MCF 10A (cell line): ENCODE results near the gene ECI1. TPM values are rescaled to one million over a fixed set of nuclear protein-coding genes. Genes with fewer than 3 reads are reported as not detected.

ENCODE experiments used
- BruUV-seq: library from RNA; stranded (reverse); fragments of 400-500 nt; replicated peaks from 2 replicates; lab custom pipeline; 2021; lab: Mats Ljungman, UMichigan
- CTCF ChIA-PET: fragments of 300-600 bp; sonication (Branson Sonifier 250); formaldehyde crosslinking; extraction: SDS; loops from one replicate; lab custom pipeline; 2021; ENCODE audit warnings: antibody characterized with exemption, inconsistent platforms; lab: Yijun Ruan, JAX
- POLR2A ChIA-PET: fragments of 300-600, 350-650 bp; sonication (Branson Sonifier 250); formaldehyde crosslinking; extraction: SDS; loops from one replicate; lab custom pipeline; 2020; ENCODE audit warnings: antibody characterized with exemption, inconsistent platforms; lab: Yijun Ruan, JAX
- DNase-seq: peaks from one replicate; pipeline ENCODE4 v3.0.0-alpha.2; 2018; ENCODE audit not compliant: unreplicated experiment
- H3K27ac Mint-ChIP-seq: one replicate; pipeline ENCODE4 v1.8.0; 2022; ENCODE audit warnings: mild to moderate bottlenecking, low read depth, mixed read lengths; ENCODE audit not compliant: unreplicated experiment
- H3K27me3 Mint-ChIP-seq: one replicate; pipeline ENCODE4 v1.8.0; 2022; ENCODE audit warnings: mixed read lengths; ENCODE audit not compliant: insufficient read depth, unreplicated experiment
- H3K36me3 Mint-ChIP-seq: one replicate; pipeline ENCODE4 v1.8.0; 2022; ENCODE audit warnings: mild to moderate bottlenecking, moderate library complexity, mixed read lengths; ENCODE audit not compliant: insufficient read depth, unreplicated experiment
- H3K4me1 Mint-ChIP-seq: one replicate; pipeline ENCODE4 v1.8.0; 2022; ENCODE audit warnings: mixed read lengths; ENCODE audit not compliant: insufficient read depth, unreplicated experiment
- H3K4me3 Mint-ChIP-seq: one replicate; pipeline ENCODE4 v1.8.0; 2022; ENCODE audit warnings: mild to moderate bottlenecking, moderate library complexity, mixed read lengths; ENCODE audit not compliant: unreplicated experiment
- H3K9me3 Mint-ChIP-seq: one replicate; pipeline ENCODE4 v1.8.0; 2022; ENCODE audit warnings: mixed read lengths; ENCODE audit not compliant: unreplicated experiment
- CTCF ChIP-seq: fragments of 200-600 bp; IDR thresholded peaks from one replicate; pipeline ENCODE4 v1.8.0; 2022; ENCODE audit warnings: antibody characterized with exemption, mild to moderate bottlenecking; ENCODE audit not compliant: unreplicated experiment
- intact Hi-C: fragments of 100-400 bp; cut with micrococcal nuclease; formaldehyde crosslinking; loops from 2 replicates; pipeline ENCODE4 v1.14.1; 2022
- total RNA-seq: library from RNA; stranded (reverse); gene quantifications from 2 replicates; pipeline ENCODE4 v1.2.3, GENCODE V29; 2022

Gene ECI1
- total RNA-seq, 1 experiment from 2014 or later, result 115 TPM

GRCh38 chr16:2275476-2276367 is 24.3 kb upstream of the ECI1 start:
- TF ChIP-seq CTCF, result no peak
- intact Hi-C loops, result no loop called here
- DNase-seq, result no peak
- H3K4me1 Mint-ChIP-seq, result no peaks in the 10 kb centered on the region
- peaks cover 2% of the 10 kb centered on the region for H3K36me3 Mint-ChIP-seq
- peaks cover 12% of the 10 kb centered on the region for H3K27me3 Mint-ChIP-seq
- BruUV-seq, result no TSS peak
- ChIA-PET CTCF (no interaction called here), POLR2A (no interaction called here)
- no peak overlapping the region for H3K27ac Mint-ChIP-seq
- no peaks in the 10 kb centered on the region for H3K9me3 Mint-ChIP-seq
- H3K4me3 Mint-ChIP-seq, result no peak overlapping the region

GRCh38 chr16:2273931-2274330 is 22.5 kb upstream of the ECI1 start:
- no peak overlapping the region for H3K27ac Mint-ChIP-seq
- ChIA-PET POLR2A (no interaction called here), CTCF (no interaction called here)
- H3K36me3 Mint-ChIP-seq, result no peaks in the 10 kb centered on the region
- H3K4me1 Mint-ChIP-seq, result peaks cover 8% of the 10 kb centered on the region
- H3K27me3 Mint-ChIP-seq, result no peaks in the 10 kb centered on the region
- H3K9me3 Mint-ChIP-seq, result no peaks in the 10 kb centered on the region
- no peak for DNase-seq
- TF ChIP-seq CTCF, result no peak
- no peak overlapping the region for H3K4me3 Mint-ChIP-seq
- intact Hi-C loops, result no loop called here
- TSS peak; percentile 24 for BruUV-seq

GRCh38 chr16:2273484-2273883 is 22.1 kb upstream of the ECI1 start:
- H3K9me3 Mint-ChIP-seq, result no peaks in the 10 kb centered on the region
- no peaks in the 10 kb centered on the region for H3K27me3 Mint-ChIP-seq
- ChIA-PET CTCF (no interaction called here), POLR2A (no interaction called here)
- no peak overlapping the region for H3K27ac Mint-ChIP-seq
- H3K4me1 Mint-ChIP-seq, result peaks cover 8% of the 10 kb centered on the region
- TF ChIP-seq CTCF, result no peak
- DNase-seq, result no peak
- no peaks in the 10 kb centered on the region for H3K36me3 Mint-ChIP-seq
- BruUV-seq, result no TSS peak
- intact Hi-C loops, result no loop called here
- H3K4me3 Mint-ChIP-seq, result no peak overlapping the region

GRCh38 chr16:2271848-2272461 is 20.6 kb upstream of the ECI1 start:
- Mint-ChIP-seq H3K27me3 (no peaks in the 10 kb centered on the region), H3K27ac (no peak overlapping the region), H3K36me3 (peaks cover 7% of the 10 kb centered on the region), H3K4me1 (peaks cover 8% of the 10 kb centered on the region), H3K9me3 (no peaks in the 10 kb centered on the region), H3K4me3 (no peak overlapping the region)
- intact Hi-C loops, result no loop called here
- POLR2A ChIA-PET, result no interaction called here
- BruUV-seq, result no TSS peak
- DNase-seq, result no peak
- CTCF ChIA-PET, result interaction anchor here (0.6 kb wide), 2 partner anchors 132 to 498 kb away, joined by 3 to 5 read pairs; no protein-coding TSS in a partner anchor
- TF ChIP-seq CTCF, result no peak
